ENCODE data around the gene SHISA5. TPM values are rescaled to one million over a fixed set of nuclear protein-coding genes. Genes with fewer than 3 reads are reported as not detected.
A peak's percentile ranks its signal among the peaks of the same experiment; 100 is the strongest.

The SHISA5 gene
- polyA plus RNA-seq, 6 donors from 2014 or later, result 393 to 571 (median 442) TPM

DNA sequence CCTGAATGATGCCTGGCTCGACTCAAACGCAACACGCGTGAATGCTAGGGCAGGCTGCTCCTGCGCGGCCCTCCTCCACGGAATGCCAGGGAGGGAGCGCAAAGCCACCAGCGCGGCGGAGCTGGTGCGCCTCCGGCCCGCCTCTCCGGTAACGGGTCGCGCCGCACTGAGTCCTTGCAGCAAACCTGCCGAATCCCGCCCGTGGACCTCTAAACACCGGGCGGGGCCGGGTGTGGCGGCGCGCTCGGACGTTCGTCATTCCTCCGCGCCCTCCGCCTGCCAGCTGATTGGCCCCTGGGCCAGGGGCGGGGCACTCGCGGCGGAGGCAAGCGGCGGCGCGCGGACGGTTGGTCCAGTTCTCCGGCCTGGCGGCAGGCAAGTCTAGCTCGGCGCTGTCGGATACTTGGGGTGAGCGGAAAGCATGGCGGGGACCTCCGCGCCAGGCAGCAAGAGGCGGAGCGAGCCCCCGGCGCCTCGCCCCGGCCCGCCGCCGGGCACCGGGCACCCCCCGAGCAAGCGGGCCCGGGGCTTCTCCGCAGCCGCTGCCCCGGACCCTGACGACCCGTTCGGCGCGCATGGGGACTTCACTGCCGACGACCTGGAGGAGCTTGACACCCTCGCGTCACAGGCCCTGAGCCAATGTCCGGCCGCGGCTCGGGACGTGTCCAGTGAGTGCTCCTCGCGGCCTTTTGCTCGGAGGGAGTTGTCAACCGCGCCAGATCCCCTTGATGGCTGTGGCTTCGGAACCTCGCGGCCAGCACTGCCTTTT is 57.4 kb downstream of the SHISA5 start, which contains the start of gene ATRIP:
Gene ATRIP, plus strand, starts transcription at position 313 of the 769 bp plus-strand sequence. Its CDS starts 109 bp downstream, at position 422.
- no peaks in the 10 kb centered on the region for H3K9me3 Mint-ChIP-seq
- H3K4me3 Mint-ChIP-seq, result peak within 1 kb of the TSS; percentile 86 to 96 (median 94)
- ATAC-seq (ENCODE audit: low read depth in 2 of 2) (peak; percentile 99), DNase-seq (peak; percentile 86)
- no peaks in the 10 kb centered on the region for H3K27me3 Mint-ChIP-seq
- no peaks in the 10 kb centered on the region for H3K36me3 Mint-ChIP-seq
- H3K27ac Mint-ChIP-seq, result peak within 1 kb of the TSS; percentile 89 to 98 (median 98)
- H3K4me1 Mint-ChIP-seq, result peaks cover 24 to 34% (median 32%) of the 10 kb centered on the region in 3 donors

DNA sequence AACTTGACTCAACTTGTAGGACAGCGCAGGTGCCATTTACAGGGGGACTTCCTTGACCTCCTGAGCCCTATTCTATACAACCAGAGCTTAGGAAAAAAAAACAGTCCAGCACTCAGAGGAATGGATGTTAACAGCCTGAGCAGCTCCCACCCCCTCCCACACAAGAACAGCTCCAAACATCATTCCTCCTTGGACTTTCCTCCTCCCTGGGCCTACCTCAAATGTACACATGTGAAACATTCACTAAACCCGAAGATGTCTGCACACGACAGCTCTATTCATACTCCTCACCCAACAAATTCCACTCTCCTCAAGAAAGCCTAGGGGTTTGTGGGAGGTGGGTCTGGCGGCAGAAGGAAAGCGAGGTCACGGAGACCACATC is 57.9 kb downstream of the SHISA5 start:
- peaks cover 28 to 38% (median 37%) of the 10 kb centered on the region in 3 donors for H3K4me1 Mint-ChIP-seq
- H3K4me3 Mint-ChIP-seq, result peak overlapping the region; percentile 86 to 96 (median 94)
- no peaks in the 10 kb centered on the region for H3K27me3 Mint-ChIP-seq
- H3K36me3 Mint-ChIP-seq, result no peaks in the 10 kb centered on the region
- no peak for DNase-seq
- H3K27ac Mint-ChIP-seq, result peak overlapping the region; percentile 88 to 98 (median 98)
- ATAC-seq (ENCODE audit: low read depth in 2 of 2), result no peak
- no peaks in the 10 kb centered on the region for H3K9me3 Mint-ChIP-seq

DNA sequence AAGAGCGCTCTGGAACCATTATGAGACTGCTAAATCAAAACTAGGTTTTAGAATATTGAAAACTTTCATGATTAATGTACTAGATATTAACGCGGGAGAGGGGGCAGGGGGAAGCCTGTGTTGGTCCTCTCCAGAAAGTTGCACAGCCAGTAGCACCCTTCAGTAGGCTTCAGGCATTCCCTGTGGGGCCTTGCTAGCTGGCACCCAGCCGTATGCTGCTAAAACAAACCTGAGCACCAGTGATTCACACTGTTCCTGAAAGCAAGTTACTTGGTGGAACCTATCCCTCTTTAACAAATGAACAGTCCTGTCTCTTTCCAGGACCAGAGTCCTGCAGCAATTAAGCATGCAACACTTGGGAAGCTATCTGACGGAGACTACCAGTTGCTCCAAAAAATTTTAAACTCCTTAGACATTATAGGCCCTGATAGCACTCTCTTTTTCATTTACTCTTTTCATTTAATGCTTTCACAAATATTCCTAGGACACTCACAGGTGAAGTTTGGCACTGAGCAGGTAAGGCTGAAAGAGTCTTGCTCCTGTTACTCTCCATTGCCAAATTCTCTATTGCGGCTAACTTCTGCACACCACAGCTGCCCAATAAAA is 58.6 kb downstream of the SHISA5 start:
- Mint-ChIP-seq H3K27ac (peak overlapping the region in 5 of 6 donors; percentile 88 to 98 (median 98)), H3K36me3 (no peaks in the 10 kb centered on the region), H3K4me1 (peaks cover 29 to 44% (median 43%) of the 10 kb centered on the region in 3 donors), H3K27me3 (no peaks in the 10 kb centered on the region), H3K4me3 (peak overlapping the region; percentile 29 to 96 (median 93)), H3K9me3 (no peaks in the 10 kb centered on the region)
- ATAC-seq (ENCODE audit: low read depth in 2 of 2) (no peak), DNase-seq (no peak)

DNA sequence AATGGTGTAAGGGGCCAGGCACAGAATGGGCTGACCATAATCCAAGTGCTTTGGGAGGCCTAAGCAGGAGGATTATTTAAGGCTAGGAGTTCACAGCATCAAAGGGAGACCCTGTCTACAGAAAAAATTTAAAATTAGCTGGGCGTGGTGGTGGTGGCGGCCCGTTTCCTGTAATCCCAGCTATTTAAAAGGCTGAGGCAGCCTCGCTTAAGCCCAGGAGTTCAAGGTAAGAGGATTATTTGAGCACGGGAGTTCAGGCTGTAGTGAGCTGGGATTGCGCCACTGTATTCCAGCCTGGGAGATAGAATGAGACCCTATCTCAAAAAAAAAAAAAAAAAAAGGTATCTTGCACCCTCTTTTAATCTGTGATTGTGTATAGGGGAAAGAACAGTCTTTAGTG is 62.0 kb downstream of the SHISA5 start:
- no peaks in the 10 kb centered on the region for H3K36me3 Mint-ChIP-seq
- peak overlapping the region in 7 of 8 donors; percentile 62 to 100 (median 96) for H3K4me3 Mint-ChIP-seq
- H3K27me3 Mint-ChIP-seq, result no peaks in the 10 kb centered on the region
- DNase-seq (no peak), ATAC-seq (ENCODE audit: low read depth in 2 of 2) (no peak)
- H3K27ac Mint-ChIP-seq, result peak overlapping the region in 5 of 6 donors; percentile 33 to 99 (median 82)
- peaks cover 42 to 61% (median 50%) of the 10 kb centered on the region in 3 donors for H3K4me1 Mint-ChIP-seq
- H3K9me3 Mint-ChIP-seq, result no peaks in the 10 kb centered on the region

DNA sequence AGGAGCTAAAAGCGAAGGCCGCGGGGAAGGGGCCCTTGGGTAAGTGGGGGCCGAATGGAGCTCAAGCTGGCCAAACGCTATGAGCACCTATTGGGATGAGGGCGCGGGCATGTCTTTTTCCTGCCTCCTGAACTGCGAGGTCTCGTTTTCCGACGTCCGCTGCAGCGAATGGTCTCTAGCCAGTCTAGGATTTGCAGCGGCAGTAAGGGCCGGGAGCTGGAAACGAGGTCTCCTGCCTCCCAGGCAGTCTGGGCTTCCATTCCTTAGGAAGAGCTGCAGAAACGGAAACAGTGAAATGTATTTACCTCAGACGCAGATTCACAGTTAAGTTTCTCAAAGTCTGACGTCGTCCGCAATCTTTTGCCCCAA is 63.4 kb downstream of the SHISA5 start:
- peaks cover 31 to 51% (median 41%) of the 10 kb centered on the region in 3 donors for H3K4me1 Mint-ChIP-seq
- H3K27me3 Mint-ChIP-seq, result no peaks in the 10 kb centered on the region
- no peaks in the 10 kb centered on the region for H3K36me3 Mint-ChIP-seq
- ATAC-seq (ENCODE audit: low read depth in 2 of 2) (no peak), DNase-seq (peak; percentile 12)
- peak overlapping the region; percentile 89 to 100 (median 96) for H3K4me3 Mint-ChIP-seq
- peak overlapping the region in 5 of 6 donors; percentile 91 to 100 (median 99) for H3K27ac Mint-ChIP-seq
- no peaks in the 10 kb centered on the region for H3K9me3 Mint-ChIP-seq

DNA sequence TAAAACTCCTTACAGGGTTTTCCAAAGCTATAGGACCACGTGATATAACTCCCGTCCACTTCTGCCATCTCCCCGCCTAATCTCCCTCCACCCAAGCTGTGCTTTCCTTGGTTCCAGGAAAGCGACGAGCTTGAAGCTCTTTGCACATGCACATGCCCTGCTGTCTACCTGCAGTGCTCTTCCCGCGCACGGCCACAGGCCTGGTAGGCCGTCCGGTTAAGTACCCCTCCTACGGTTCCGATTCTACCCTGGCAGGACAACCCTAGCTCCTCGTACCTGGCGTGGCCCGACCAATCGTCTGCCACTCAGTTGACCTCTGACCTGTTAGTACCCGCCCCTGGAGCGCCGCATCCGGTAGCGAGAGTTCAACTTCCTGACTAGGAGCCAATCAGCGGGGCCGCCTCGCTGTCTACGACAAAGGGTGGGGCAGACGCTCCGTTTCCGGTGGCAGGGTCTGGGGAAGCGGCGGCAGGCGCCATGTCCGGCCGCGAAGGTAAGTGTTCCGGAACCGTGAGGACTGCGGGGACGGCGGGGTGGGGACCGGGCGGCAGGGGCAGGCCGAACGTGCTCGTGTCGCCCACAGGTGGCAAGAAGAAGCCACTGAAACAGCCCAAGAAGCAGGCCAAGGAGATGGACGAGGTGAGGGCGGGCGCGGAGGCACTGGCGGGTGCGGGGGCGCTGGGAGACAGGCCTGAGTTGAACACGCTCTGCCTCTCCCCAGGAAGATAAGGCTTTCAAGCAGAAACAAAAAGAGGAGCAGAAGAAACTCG is 64.0 kb downstream of the SHISA5 start, which contains the start of the genes CCDC51 and TMA7:
Gene CCDC51, minus strand, starts transcription at position 300 of the 770 bp plus-strand sequence. CDS start 4,991 bp downstream, outside the sequence.
Gene TMA7, plus strand, starts transcription at position 438 of the 770 bp plus-strand sequence. Its CDS starts 40 bp downstream, at position 478.
- ATAC-seq (ENCODE audit: low read depth in 2 of 2) (peak; percentile 92), DNase-seq (peak; percentile 99)
- peak within 1 kb of the TSS in 5 of 6 donors; percentile 91 to 100 (median 99) for H3K27ac Mint-ChIP-seq
- no peaks in the 10 kb centered on the region for H3K27me3 Mint-ChIP-seq
- H3K4me3 Mint-ChIP-seq, result peak within 1 kb of the TSS; percentile 89 to 100 (median 96)
- H3K36me3 Mint-ChIP-seq, result no peaks in the 10 kb centered on the region
- H3K9me3 Mint-ChIP-seq, result no peaks in the 10 kb centered on the region
- H3K4me1 Mint-ChIP-seq, result peaks cover 30 to 47% (median 41%) of the 10 kb centered on the region in 3 donors

DNA sequence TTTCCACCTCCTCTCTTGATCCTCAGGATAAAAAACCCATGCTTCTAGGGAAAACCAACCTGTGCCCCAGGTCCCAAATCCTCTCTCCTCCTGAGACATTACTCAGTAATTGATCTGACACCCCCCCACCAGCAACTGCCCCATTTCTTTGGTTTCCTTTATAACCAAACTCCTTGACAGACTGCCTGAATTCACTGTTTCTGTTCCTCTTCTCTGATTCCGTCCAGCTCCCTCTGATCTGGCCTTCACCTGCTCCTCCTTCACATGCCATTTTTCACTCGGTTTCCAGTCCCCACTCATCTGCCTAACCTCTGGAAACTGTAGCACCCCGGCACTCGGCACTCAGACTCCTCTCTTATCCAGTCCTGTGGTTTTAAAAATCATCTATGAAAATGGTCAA is 66.2 kb downstream of the SHISA5 start:
- peaks cover 30 to 47% (median 41%) of the 10 kb centered on the region in 3 donors for H3K4me1 Mint-ChIP-seq
- peak overlapping the region in 2 of 8 donors; percentile 43 to 91 for H3K4me3 Mint-ChIP-seq
- no peaks in the 10 kb centered on the region for H3K27me3 Mint-ChIP-seq
- no peak for ATAC-seq (ENCODE audit: low read depth in 2 of 2)
- H3K9me3 Mint-ChIP-seq, result no peaks in the 10 kb centered on the region
- H3K36me3 Mint-ChIP-seq, result no peaks in the 10 kb centered on the region
- DNase-seq, result no peak
- H3K27ac Mint-ChIP-seq, result peak overlapping the region in 5 of 6 donors; percentile 2 to 93 (median 68)

DNA sequence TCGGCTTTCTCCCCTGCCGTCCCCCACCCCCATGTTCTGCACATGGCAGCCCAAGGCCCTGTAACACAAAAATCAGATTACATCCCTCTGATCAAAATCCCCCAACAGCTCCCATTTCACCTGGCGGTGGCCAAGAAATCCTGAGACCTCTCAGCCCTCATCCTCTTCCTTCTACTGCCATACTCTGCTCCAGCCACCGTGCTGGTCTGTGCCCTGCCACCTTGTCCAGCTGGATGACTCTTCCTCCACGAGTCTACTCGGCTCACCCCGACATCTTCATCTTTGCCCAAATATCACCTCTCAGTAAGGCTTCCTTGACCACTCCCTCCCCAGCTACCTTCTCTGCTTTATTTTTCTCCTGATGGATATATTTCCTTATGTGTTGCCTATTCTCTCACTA is 67.1 kb downstream of the SHISA5 start:
- peaks cover 30 to 43% (median 39%) of the 10 kb centered on the region in 3 donors for H3K4me1 Mint-ChIP-seq
- ATAC-seq (ENCODE audit: low read depth in 2 of 2), result no peak
- no peak overlapping the region for H3K27ac Mint-ChIP-seq
- no peak for DNase-seq
- H3K27me3 Mint-ChIP-seq, result no peaks in the 10 kb centered on the region
- no peaks in the 10 kb centered on the region for H3K36me3 Mint-ChIP-seq
- H3K4me3 Mint-ChIP-seq, result no peak overlapping the region
- no peaks in the 10 kb centered on the region for H3K9me3 Mint-ChIP-seq

DNA sequence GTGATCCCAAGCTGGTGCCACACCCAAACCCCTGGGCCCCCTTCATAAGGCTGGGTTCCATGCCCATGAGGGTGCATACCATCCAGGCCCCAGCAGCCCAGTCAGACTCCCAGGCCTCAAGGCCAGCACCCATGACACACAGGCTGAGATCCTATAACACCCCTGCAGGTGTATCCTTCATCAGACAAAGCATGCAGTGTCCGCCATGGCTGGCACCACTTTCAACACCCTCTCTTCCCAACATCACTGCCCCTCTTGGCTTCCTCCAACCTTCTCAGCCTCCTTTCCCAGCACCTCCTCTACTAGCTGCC is 67.5 kb downstream of the SHISA5 start:
- ATAC-seq (ENCODE audit: low read depth in 2 of 2) (no peak), DNase-seq (no peak)
- Mint-ChIP-seq H3K27ac (no peak overlapping the region), H3K4me1 (peaks cover 27 to 39% (median 38%) of the 10 kb centered on the region in 3 donors), H3K4me3 (no peak overlapping the region), H3K9me3 (no peaks in the 10 kb centered on the region), H3K27me3 (no peaks in the 10 kb centered on the region), H3K36me3 (no peaks in the 10 kb centered on the region)

DNA sequence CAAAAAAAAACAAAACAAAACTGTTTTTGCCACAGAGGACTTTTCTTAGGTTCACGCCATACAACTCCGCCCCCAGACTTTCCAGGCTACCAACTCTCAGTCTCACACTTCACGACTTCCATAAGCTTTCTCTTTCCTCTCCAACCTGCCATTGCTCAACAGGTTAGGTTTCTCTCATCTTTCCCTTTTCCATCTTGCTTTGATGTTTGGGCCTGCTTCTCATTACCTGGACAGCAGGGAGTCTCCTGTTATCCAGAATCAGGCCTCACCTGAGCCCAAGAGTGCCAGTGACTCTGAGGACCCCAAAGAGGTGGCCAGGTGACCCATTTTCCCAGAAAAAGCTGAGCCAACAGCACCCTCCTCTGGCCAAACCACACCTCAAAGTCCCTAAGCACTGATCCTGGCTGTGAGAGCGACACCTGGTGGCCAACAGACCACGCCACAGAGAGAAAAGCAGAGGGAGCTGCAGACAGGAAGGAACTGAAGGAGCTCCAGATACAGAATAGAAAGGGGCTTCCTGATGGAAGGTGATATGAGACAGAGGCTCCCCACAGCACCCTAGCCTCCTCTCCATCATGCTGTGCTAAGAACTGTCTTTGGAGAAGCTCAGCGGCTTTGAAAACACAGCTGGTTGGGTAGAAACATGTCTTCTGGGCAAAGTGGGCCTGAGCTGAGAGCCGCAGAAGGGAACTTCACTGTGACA is 68.0 kb downstream of the SHISA5 start:
- no peak overlapping the region for H3K4me3 Mint-ChIP-seq
- DNase-seq (peak; percentile 79), ATAC-seq (ENCODE audit: low read depth in 2 of 2) (peak; percentile 12 to 30)
- no peaks in the 10 kb centered on the region for H3K36me3 Mint-ChIP-seq
- no peaks in the 10 kb centered on the region for H3K9me3 Mint-ChIP-seq
- H3K4me1 Mint-ChIP-seq, result peaks cover 27 to 40% (median 35%) of the 10 kb centered on the region in 3 donors
- no peak overlapping the region for H3K27ac Mint-ChIP-seq
- H3K27me3 Mint-ChIP-seq, result peaks cover 0 to 1% (median 0%) of the 10 kb centered on the region in 3 donors

DNA sequence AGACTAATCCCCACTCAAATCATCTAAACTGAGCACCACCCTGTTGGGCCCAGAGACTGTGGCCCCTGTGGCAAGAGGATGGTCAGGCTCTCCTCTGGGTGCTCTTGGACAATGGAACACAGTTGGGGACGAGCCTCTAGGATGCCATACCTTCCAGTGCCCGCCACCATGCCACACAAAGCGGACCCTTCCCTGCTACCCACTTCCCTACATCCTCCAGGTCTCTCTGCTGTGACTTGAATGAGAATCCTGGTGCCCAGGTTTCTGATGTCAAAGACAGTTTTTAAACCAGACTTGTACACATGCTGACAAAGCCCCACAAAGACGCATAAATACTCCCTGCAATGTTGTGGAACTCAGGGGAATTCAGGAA is 68.8 kb downstream of the SHISA5 start:
- H3K36me3 Mint-ChIP-seq, result no peaks in the 10 kb centered on the region
- H3K27ac Mint-ChIP-seq, result no peak overlapping the region
- no peak for ATAC-seq (ENCODE audit: low read depth in 2 of 2)
- H3K9me3 Mint-ChIP-seq, result no peaks in the 10 kb centered on the region
- DNase-seq, result no peak
- peaks cover 0 to 6% (median under 1%) of the 10 kb centered on the region in 3 donors for H3K27me3 Mint-ChIP-seq
- H3K4me3 Mint-ChIP-seq, result no peak overlapping the region
- peaks cover 31 to 41% (median 34%) of the 10 kb centered on the region in 3 donors for H3K4me1 Mint-ChIP-seq

DNA sequence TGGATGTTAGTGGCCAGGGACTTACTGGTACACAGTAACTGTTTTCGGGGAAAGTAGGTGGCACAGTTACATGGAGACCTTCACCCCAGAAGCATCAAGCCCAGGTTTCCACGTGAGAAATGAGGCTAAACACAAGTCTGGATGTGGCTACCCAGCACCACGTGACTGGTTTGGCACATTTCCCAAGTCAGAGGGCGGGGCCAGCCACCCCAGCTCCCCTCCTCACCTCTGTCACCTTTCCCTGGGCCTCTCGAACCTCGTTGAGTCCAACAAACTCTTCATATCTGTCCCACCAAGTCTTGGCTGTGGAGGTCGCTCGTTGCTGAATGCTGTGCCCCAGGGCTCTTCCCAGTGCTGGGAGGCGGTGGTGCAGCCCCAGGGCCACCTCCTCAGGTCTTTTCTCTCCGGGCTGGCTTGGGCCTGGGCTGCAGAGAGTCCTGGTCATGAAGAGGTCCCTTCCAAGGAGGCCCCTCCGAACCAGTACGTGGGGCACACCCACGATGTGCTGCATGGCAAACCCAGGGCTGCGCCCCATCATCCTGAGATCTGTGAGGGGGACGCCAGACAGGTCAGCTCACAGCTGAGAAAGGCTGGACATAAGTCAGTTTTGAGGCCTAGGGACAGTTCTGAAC is 69.3 kb downstream of the SHISA5 start:
- no peak for ATAC-seq (ENCODE audit: low read depth in 2 of 2)
- Mint-ChIP-seq H3K27me3 (peaks cover 0 to 6% (median 5%) of the 10 kb centered on the region in 3 donors), H3K27ac (peak overlapping the region in 1 of 6 donors; percentile 29), H3K4me1 (peaks cover 30 to 41% (median 33%) of the 10 kb centered on the region in 3 donors), H3K9me3 (no peaks in the 10 kb centered on the region), H3K36me3 (no peaks in the 10 kb centered on the region), H3K4me3 (no peak overlapping the region)
- no peak for DNase-seq

Measured in naive B cell (primary cell).